Lung (tissue), 12 donors: ENCODE data around the gene KCNJ4. TPM values are rescaled to one million over a fixed set of nuclear protein-coding genes. Genes with fewer than 3 reads are reported as not detected.

Experiments
- ATAC-seq: fragments of 200-7000 bp; cut with Tn5 transposase; one replicate; pipeline ENCODE4 v1.9.1; 2020; ENCODE audit warnings: moderate number of reproducible peaks; ENCODE audit not compliant: insufficient read depth, low FRiP score
- DNase-seq, 3 donors: peaks; one replicate each; pipeline ENCODE4 v3.0.0-alpha.2; 2013 to 2017
- H3K27ac ChIP-seq, 2 donors: one replicate each; pipeline ENCODE4 v1.5.1; 2013; ENCODE audit warnings: mild to moderate bottlenecking in 2 of 2, moderate library complexity in 2 of 2, control low read depth in 1 of 2, inconsistent platforms in 1 of 2, low read depth in 1 of 2, low read length in 1 of 2
- H3K27me3 ChIP-seq, 3 donors: one replicate each; pipeline ENCODE4 v1.5.1; 2013; ENCODE audit warnings: low read length in 2 of 3; ENCODE audit not compliant: control insufficient read depth in 3 of 3, insufficient read depth in 3 of 3
- H3K36me3 ChIP-seq, 4 donors: one replicate each; pipeline ENCODE4 v1.5.1; 2013; ENCODE audit warnings: low read length in 4 of 4, mild to moderate bottlenecking in 1 of 4, moderate library complexity in 1 of 4; ENCODE audit not compliant: control insufficient read depth in 4 of 4, insufficient read depth in 4 of 4
- H3K4me1 ChIP-seq, 5 donors: one replicate each; pipeline ENCODE4 v1.5.1; 2013; ENCODE audit warnings: low read length in 5 of 5, mild to moderate bottlenecking in 2 of 5, moderate library complexity in 1 of 5; ENCODE audit not compliant: control insufficient read depth in 5 of 5, insufficient read depth in 5 of 5
- H3K4me3 ChIP-seq: one replicate; pipeline ENCODE4 v1.5.1; 2013; ENCODE audit warnings: mild to moderate bottlenecking, control low read depth, moderate library complexity
- H3K9ac ChIP-seq, 2 donors: one replicate each; pipeline ENCODE4 v1.5.1; 2013; ENCODE audit warnings: low read length in 2 of 2, control low read depth in 1 of 2; ENCODE audit not compliant: insufficient read depth in 1 of 2
- H3K9me3 ChIP-seq, 4 donors: one replicate each; pipeline ENCODE4 v1.5.1; 2013; ENCODE audit warnings: low read length in 3 of 4, mild to moderate bottlenecking in 1 of 4, moderate library complexity in 1 of 4; ENCODE audit not compliant: control insufficient read depth in 4 of 4, insufficient read depth in 3 of 4
- WGBS, 2 donors: extraction: QIAGEN DNeasy Blood & Tissue Kit; methylation state at CpG; one replicate each; pipeline ENCODE4 v1.1.7; 2013; 5-methylcytosine and 5-hydroxymethylcytosine counted together
- polyA plus RNA-seq, 2 donors: library from polyadenylated mRNA; stranded (reverse); fragments of 200-250 nt; gene quantifications; one replicate each; pipeline ENCODE4 v1.2.1, GENCODE V29; 2013
- total RNA-seq, 2 donors: library from RNA; depleted of rRNA in 1 of 2; stranded (reverse); fragments of >200 nt in 1 of 2; gene quantifications; one replicate each; pipeline ENCODE4 v1.2.1, GENCODE V29; 2014 to 2021
- TF ChIP-seq, protein P1 (sequence below): IDR thresholded peaks from 2 replicates; pipeline ENCODE4 v1.5.1; 2012; ENCODE audit warnings: mild to moderate bottlenecking; ENCODE audit errors: control extremely low read depth, extremely low read depth
- donor health status: control.
- donor health status: control.
- donor health status: Bipolar disorder and iron deficiency.
- donor health status: healthy.
- donor health status: DM: yes; HTN: yes; CAD: no.

KCNJ4 gene
- total and polyA plus RNA-seq, 4 donors = not detected

DNA sequence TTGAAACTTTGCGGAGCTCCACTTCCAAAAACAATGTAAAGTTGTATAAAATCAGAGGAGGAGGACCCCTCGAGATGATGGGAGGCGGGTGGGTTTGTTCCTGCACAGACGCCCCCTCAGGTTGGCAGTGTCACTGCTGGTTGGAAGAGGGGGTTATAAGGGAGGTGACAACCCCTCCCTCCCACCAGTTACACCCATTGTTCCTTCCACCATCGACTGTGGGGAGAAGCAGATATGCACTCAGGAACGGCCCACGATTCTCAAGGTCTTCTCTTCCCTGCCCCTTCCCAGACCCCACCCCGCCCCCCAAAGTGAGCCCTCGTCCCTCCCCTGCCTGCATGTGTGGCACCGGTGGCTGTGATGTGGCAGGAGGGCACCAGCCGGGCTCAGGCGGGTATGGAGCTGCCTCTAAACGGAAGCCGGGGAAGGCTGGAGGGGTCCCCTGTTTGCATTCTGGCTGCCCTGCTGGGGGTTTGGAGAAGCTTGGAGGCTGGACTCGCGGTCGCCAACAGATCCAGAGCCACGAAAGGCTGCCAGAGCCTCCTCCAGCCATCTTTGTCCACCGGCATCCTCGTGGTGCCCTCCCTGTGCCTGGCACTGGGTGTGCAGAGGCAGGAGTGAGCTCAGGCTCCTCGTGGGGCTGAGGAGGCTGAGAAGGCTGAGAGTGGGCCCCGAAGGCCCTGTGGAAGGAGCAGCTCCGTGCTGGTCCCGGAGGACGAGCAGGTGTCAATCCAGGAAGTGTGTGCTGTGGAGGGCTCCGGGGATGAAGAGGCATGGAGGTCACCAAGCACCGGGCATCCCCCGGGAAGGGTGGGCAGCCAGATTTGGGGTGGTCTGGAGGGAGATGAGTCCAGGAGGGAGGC is 13.7 kb upstream of the KCNJ4 start:
- ATAC-seq (no peak), DNase-seq (peak in 1 of 3 donors; percentile 19)
- no peak overlapping the region for H3K4me3 ChIP-seq
- no peak overlapping the region for H3K27ac ChIP-seq
- no peaks in the 10 kb centered on the region for H3K9me3 ChIP-seq
- peaks cover 0 to 3% (median 0%) of the 10 kb centered on the region in 3 donors for H3K27me3 ChIP-seq
- TF ChIP-seq, protein P1, sequence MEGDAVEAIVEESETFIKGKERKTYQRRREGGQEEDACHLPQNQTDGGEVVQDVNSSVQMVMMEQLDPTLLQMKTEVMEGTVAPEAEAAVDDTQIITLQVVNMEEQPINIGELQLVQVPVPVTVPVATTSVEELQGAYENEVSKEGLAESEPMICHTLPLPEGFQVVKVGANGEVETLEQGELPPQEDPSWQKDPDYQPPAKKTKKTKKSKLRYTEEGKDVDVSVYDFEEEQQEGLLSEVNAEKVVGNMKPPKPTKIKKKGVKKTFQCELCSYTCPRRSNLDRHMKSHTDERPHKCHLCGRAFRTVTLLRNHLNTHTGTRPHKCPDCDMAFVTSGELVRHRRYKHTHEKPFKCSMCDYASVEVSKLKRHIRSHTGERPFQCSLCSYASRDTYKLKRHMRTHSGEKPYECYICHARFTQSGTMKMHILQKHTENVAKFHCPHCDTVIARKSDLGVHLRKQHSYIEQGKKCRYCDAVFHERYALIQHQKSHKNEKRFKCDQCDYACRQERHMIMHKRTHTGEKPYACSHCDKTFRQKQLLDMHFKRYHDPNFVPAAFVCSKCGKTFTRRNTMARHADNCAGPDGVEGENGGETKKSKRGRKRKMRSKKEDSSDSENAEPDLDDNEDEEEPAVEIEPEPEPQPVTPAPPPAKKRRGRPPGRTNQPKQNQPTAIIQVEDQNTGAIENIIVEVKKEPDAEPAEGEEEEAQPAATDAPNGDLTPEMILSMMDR = no peak
- WGBS, 2 donors = 71 to 72% methylated on average over 27 to 28 of the region's 28 CpGs
- H3K9ac ChIP-seq = no peak overlapping the region
- H3K4me1 ChIP-seq = peaks cover 0 to 10% (median 0%) of the 10 kb centered on the region in 5 donors
- no peaks in the 10 kb centered on the region for H3K36me3 ChIP-seq

DNA sequence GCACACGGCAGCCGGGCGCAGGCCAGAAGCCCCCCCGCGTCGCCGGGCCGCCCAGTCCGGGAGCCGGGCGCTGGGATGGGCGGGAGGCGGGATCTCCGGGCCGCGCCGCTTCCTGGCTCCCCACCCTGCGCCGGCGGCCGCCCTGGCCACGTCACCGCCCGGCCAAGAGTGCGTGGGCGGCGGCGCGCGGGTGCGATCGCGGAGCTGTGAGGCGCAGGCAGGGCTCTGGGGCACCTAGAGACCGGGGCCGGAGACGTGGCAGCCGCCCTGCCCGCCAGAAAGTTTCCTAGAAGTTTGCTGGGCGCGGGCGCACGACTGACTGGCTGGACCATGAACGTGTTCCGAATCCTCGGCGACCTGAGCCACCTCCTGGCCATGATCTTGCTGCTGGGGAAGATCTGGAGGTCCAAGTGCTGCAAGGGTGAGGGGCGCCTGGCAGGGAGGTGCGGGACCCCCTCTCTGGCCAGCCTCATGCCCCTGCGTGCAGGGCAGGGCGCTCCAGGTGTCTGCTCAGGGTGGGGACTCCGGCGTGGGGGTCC is 13.0 kb upstream of the KCNJ4 start, which contains the start of gene KDELR3:
Gene KDELR3 (plus strand): TSS at position 193 of the 539 bp plus-strand sequence. CDS start 138 bp downstream, at position 331.
- peak within 1 kb of the TSS; percentile 17 to 68 for H3K9ac ChIP-seq

DNA sequence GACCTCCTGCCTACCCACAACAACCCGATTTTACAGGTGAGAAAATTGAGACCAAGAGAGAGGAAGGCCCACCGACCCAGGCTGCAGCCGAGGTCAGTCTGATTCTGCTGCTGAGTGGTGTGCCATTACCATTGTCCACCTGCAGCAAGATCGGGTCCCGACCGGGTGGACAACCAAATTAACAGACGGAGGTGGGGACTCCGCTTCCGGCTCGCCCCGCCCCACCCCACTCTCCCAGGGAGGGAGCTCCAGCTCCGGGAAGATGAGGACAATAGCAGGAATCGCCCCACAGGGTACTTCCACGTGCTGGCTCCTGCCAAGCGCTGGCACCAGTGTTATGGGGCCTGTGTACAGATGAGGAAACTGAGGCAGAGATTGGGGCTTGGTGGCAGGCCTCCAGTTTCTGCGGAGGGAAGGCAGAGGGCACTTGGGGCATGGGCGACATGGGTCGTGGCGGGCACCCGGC is 12.5 kb upstream of the KCNJ4 start:
- ATAC-seq (no peak), DNase-seq (peak in 1 of 3 donors; percentile 17)
- Histone ChIP-seq H3K4me3 (no peak overlapping the region), H3K9ac (peak overlapping the region in 1 of 2 donors; percentile 17), H3K4me1 (peaks cover 0 to 14% (median 7%) of the 10 kb centered on the region in 5 donors), H3K36me3 (no peaks in the 10 kb centered on the region), H3K27me3 (peaks cover 0 to 6% (median under 1%) of the 10 kb centered on the region in 3 donors), H3K27ac (no peak overlapping the region), H3K9me3 (no peaks in the 10 kb centered on the region)
- 16 to 20% methylated on average over 16 to 20 of the region's 20 CpGs for WGBS, 2 donors
- TF ChIP-seq, protein P1 = no peak

More for the DNA sequence above, 13.0 kb upstream of the KCNJ4 start, which contains the start of gene KDELR3:
- TF ChIP-seq, protein P1 = no peak
- Histone ChIP-seq H3K27me3 (peaks cover 0 to 6% (median 0%) of the 10 kb centered on the region in 3 donors), H3K4me1 (peaks cover 0 to 14% (median 7%) of the 10 kb centered on the region in 5 donors), H3K4me3 (peak within 1 kb of the TSS; percentile 39), H3K27ac (no peak within 1 kb of the TSS), H3K9me3 (no peaks in the 10 kb centered on the region), H3K36me3 (no peaks in the 10 kb centered on the region)
- 1 to 2% methylated on average over 28 to 53 of the region's 53 CpGs for WGBS, 2 donors
- DNase-seq (peak in 2 of 3 donors; percentile 59 to 71), ATAC-seq (peak; percentile 91)
